HG02981 (cell line): Measurements from ENCODE around the gene MIB2.
"Not testable (repeated sequence)": the region's sequence is repeated elsewhere in the genome, so short reads cannot be mapped to it uniquely, and the experiment has no call there.

Experiments
- ATAC-seq: cut with Tn5 transposase; IDR thresholded peaks from one replicate; pipeline ENCODE4 v1.9.1; 2021; ENCODE audit warnings: mild to moderate bottlenecking, moderate library complexity; ENCODE audit not compliant: unreplicated experiment

The MIB2 gene

GRCh38 chr1:1626207-1627141 is 11.2 kb downstream of the MIB2 start:
- no peak for ATAC-seq

- ATAC-seq, result no peak
Observed at GRCh38 chr1:1627261-1627828, 12.0 kb downstream of the MIB2 start.

- no peak for ATAC-seq
Observed at GRCh38 chr1:1627829-1628753, 12.8 kb downstream of the MIB2 start.

GRCh38 chr1:1628754-1629429 is 13.6 kb downstream of the MIB2 start:
- ATAC-seq, result no peak

- ATAC-seq, result no peak
Observed at GRCh38 chr1:1629430-1630190, 14.3 kb downstream of the MIB2 start.

- ATAC-seq, result peak; percentile 72
Observed at GRCh38 chr1:1630191-1630964, 15.1 kb downstream of the MIB2 start.

GRCh38 chr1:1630965-1631781 is 15.9 kb downstream of the MIB2 start:
- no peak for ATAC-seq

GRCh38 chr1:1631782-1632420 is 16.6 kb downstream of the MIB2 start, which contains the start of gene MMP23B:
Gene MMP23B (plus strand): TSS chr1:1632173. CDS start chr1:1632219, 46 bp downstream.
- no peak for ATAC-seq

- not testable (repeated sequence) for ATAC-seq
Observed at GRCh38 chr1:1633409-1633808, 18.1 kb downstream of the MIB2 start.

GRCh38 chr1:1634613-1635012 is 19.3 kb downstream of the MIB2 start:
- not testable (repeated sequence) for ATAC-seq

- ATAC-seq, result not testable (repeated sequence)
Observed at GRCh38 chr1:1636621-1637478, 21.6 kb downstream of the MIB2 start.

- not testable (repeated sequence) for ATAC-seq
Observed at GRCh38 chr1:1637479-1637875, 22.2 kb downstream of the MIB2 start.

- not testable (repeated sequence) for ATAC-seq
Observed at GRCh38 chr1:1638528-1638927, 23.2 kb downstream of the MIB2 start.

- ATAC-seq, result not testable (repeated sequence)
Observed at GRCh38 chr1:1639368-1639767, 24.1 kb downstream of the MIB2 start.

GRCh38 chr1:1640081-1640480 is 24.8 kb downstream of the MIB2 start:
- ATAC-seq, result not testable (repeated sequence)

GRCh38 chr1:1640711-1641461 is 25.6 kb downstream of the MIB2 start:
- ATAC-seq, result not testable (repeated sequence)
